ENCODE data around the gene PGAM5.
"Not testable (repeated sequence)": the region's sequence is repeated elsewhere in the genome, so short reads cannot be mapped to it uniquely, and the experiment has no call there.

The PGAM5 gene

GRCh38 chr12:132689227-132689626, 21.4 kb upstream of the PGAM5 start:
- DNase-seq (ENCODE audit: low read depth): no peak

- DNase-seq (ENCODE audit: low read depth): no peak
Observed at GRCh38 chr12:132690112-132690511, 20.5 kb upstream of the PGAM5 start.

- not testable (repeated sequence) for DNase-seq (ENCODE audit: low read depth)
Observed at GRCh38 chr12:132692030-132692429, 18.6 kb upstream of the PGAM5 start.

GRCh38 chr12:132694888-132695287, 15.8 kb upstream of the PGAM5 start:
- DNase-seq (ENCODE audit: low read depth): not testable (repeated sequence)

- DNase-seq (ENCODE audit: low read depth): no peak
Observed at GRCh38 chr12:132695431-132695830, 15.2 kb upstream of the PGAM5 start.

- DNase-seq (ENCODE audit: low read depth): no peak
Observed at GRCh38 chr12:132698341-132698740, 12.3 kb upstream of the PGAM5 start.

GRCh38 chr12:132700212-132700822, 10.3 kb upstream of the PGAM5 start:
- no peak for DNase-seq (ENCODE audit: low read depth)

- DNase-seq (ENCODE audit: low read depth): no peak
Observed at GRCh38 chr12:132702640-132703039, 8.0 kb upstream of the PGAM5 start.

GRCh38 chr12:132703641-132704040, 7.0 kb upstream of the PGAM5 start:
- DNase-seq (ENCODE audit: low read depth): no peak

GRCh38 chr12:132707241-132707640, 3.4 kb upstream of the PGAM5 start:
- no peak for DNase-seq (ENCODE audit: low read depth)

GRCh38 chr12:132708150-132708549, 2.5 kb upstream of the PGAM5 start:
- no peak for DNase-seq (ENCODE audit: low read depth)

GRCh38 chr12:132710043-132710404, 618 bp upstream of the PGAM5 start:
- no peak for DNase-seq (ENCODE audit: low read depth)

GRCh38 chr12:132711080-132711843, 620 bp downstream of the PGAM5 start:
- no peak for DNase-seq (ENCODE audit: low read depth)

GRCh38 chr12:132713123-132713522, 2.5 kb downstream of the PGAM5 start:
- no peak for DNase-seq (ENCODE audit: low read depth)

GRCh38 chr12:132715874-132716273, 5.2 kb downstream of the PGAM5 start:
- no peak for DNase-seq (ENCODE audit: low read depth)

GRCh38 chr12:132716356-132716755, 5.7 kb downstream of the PGAM5 start:
- DNase-seq (ENCODE audit: low read depth): no peak

GRCh38 chr12:132717011-132717410, 6.4 kb downstream of the PGAM5 start:
- no peak for DNase-seq (ENCODE audit: low read depth)

- DNase-seq (ENCODE audit: low read depth): no peak
Observed at GRCh38 chr12:132717531-132718387, 7.1 kb downstream of the PGAM5 start.

- DNase-seq (ENCODE audit: low read depth): no peak
Observed at GRCh38 chr12:132718644-132719043, 8.0 kb downstream of the PGAM5 start.

GRCh38 chr12:132719141-132719953, 8.7 kb downstream of the PGAM5 start:
- DNase-seq (ENCODE audit: low read depth): no peak

- DNase-seq (ENCODE audit: low read depth): no peak
Observed at GRCh38 chr12:132719954-132720324, 9.3 kb downstream of the PGAM5 start.
